SK-N-SH (cell line): ENCODE data around the gene TMA7. TPM values are rescaled to one million over a fixed set of nuclear protein-coding genes. Genes with fewer than 3 reads are reported as not detected.

Experiments
- CTCF ChIA-PET: fragments of 300-600, 350-600 bp; formaldehyde crosslinking; extraction: SDS; loops from one replicate; lab custom pipeline; 2021; lab: Yijun Ruan, JAX
- POLR2A ChIA-PET: fragments of 350-600 bp; sonication (Branson Sonifier 250); formaldehyde crosslinking; extraction: SDS; loops from one replicate; lab custom pipeline; 2020; ENCODE audit warnings: antibody characterized with exemption, inconsistent platforms; lab: Yijun Ruan, JAX
- DNase-seq: peaks from one replicate; pipeline ENCODE4 v3.0.0; 2012
- H2AFZ ChIP-seq: fragments of 200-600 bp; sonication (generic); 2 replicates; pipeline ENCODE4 v1.8.1; 2016; ENCODE audit warnings: antibody characterized with exemption, mild to moderate bottlenecking, low read depth
- H3F3A ChIP-seq: fragments of 200-600 bp; sonication (generic); replicated peaks from 2 replicates; pipeline ENCODE3; 2016; ENCODE audit warnings: antibody characterized with exemption, mild to moderate bottlenecking; ENCODE audit not compliant: insufficient read depth
- H3K27ac ChIP-seq, 2 experiments: fragments of 200-500 bp in 1 of 2; fragments of 200-600 bp in 1 of 2; sonication (Bioruptor generic) in 1 of 2; sonication (generic), shearing (Covaris generic) in 1 of 2; 2 replicates each; pipeline versions ENCODE4 v1.5.1 to v1.6.1; 2014 to 2016; ENCODE audit warnings: low read depth in 2 of 2, inconsistent platforms in 1 of 2, low read length in 1 of 2, mild to moderate bottlenecking in 1 of 2, mixed read lengths in 1 of 2
- H3K27me3 ChIP-seq: fragments of 200-600 bp; sonication (generic), shearing (Covaris generic); 2 replicates; pipeline ENCODE4 v1.6.1; 2016; ENCODE audit warnings: mixed run types; ENCODE audit not compliant: insufficient read depth
- H3K36me3 ChIP-seq, 2 experiments: fragments of 200-500 bp in 1 of 2; fragments of 200-600 bp in 1 of 2; sonication (Bioruptor generic) in 1 of 2; sonication (generic) in 1 of 2; replicated peaks in 1 of 2; 2 replicates each; pipeline versions ENCODE3 to v1.5.1; 2014 to 2016; ENCODE audit warnings: low read length in 1 of 2, mild to moderate bottlenecking in 1 of 2; ENCODE audit not compliant: insufficient read depth in 2 of 2, control insufficient read depth in 1 of 2
- H3K4me1 ChIP-seq, 2 experiments: fragments of 200-500 bp in 1 of 2; fragments of 200-600 bp in 1 of 2; sonication (Bioruptor generic) in 1 of 2; sonication (generic), shearing (Covaris generic) in 1 of 2; 2 replicates each; pipeline versions ENCODE4 v1.5.1 to v1.6.1; 2014 to 2016; ENCODE audit warnings: low read depth in 1 of 2, low read length in 1 of 2, mixed run types in 1 of 2; ENCODE audit not compliant: insufficient read depth in 2 of 2, control insufficient read depth in 1 of 2
- H3K4me2 ChIP-seq: fragments of 200-600 bp; sonication (generic), shearing (Covaris generic); 2 replicates; pipeline ENCODE4 v1.6.1; 2017; ENCODE audit warnings: mixed run types
- H3K4me3 ChIP-seq, 2 experiments: fragments of 200-500 bp in 1 of 2; fragments of 200-600 bp in 1 of 2; sonication (Bioruptor generic) in 1 of 2; sonication (generic), shearing (Covaris generic) in 1 of 2; 2 replicates each; pipeline versions ENCODE4 v1.5.1 to v1.8.1; 2014 to 2016; ENCODE audit warnings: low read depth in 2 of 2, inconsistent platforms in 1 of 2, low read length in 1 of 2, mild to moderate bottlenecking in 1 of 2, mixed read lengths in 1 of 2, moderate library complexity in 1 of 2
- H3K79me2 ChIP-seq: fragments of 200-600 bp; sonication (generic); 2 replicates; pipeline ENCODE4 v1.8.1; 2017; ENCODE audit warnings: mild to moderate bottlenecking; ENCODE audit not compliant: insufficient read depth
- H3K9ac ChIP-seq: fragments of 200-600 bp; sonication (generic); 2 replicates; pipeline ENCODE4 v1.6.1; 2017; ENCODE audit warnings: mixed run types
- H3K9me2 ChIP-seq: fragments of 200-600 bp; sonication (generic); 2 replicates; pipeline ENCODE4 v1.6.1; 2017; ENCODE audit warnings: mixed run types
- H3K9me3 ChIP-seq: fragments of 200-600 bp; sonication (generic); 2 replicates; pipeline ENCODE4 v1.6.1; 2017; ENCODE audit warnings: mixed run types, mild to moderate bottlenecking, moderate library complexity
- H4K20me1 ChIP-seq: fragments of 200-600 bp; sonication (generic); 2 replicates; pipeline ENCODE4 v1.6.1; 2017; ENCODE audit warnings: mild to moderate bottlenecking, mixed run types; ENCODE audit not compliant: insufficient read depth
- CTCF ChIP-seq: fragments of 200-600 bp; sonication (generic); IDR thresholded peaks from 2 replicates; pipeline ENCODE4 v1.6.1; 2017; ENCODE audit warnings: antibody characterized with exemption, mild to moderate bottlenecking, moderate library complexity
- ELF1 ChIP-seq: IDR thresholded peaks from 2 replicates; pipeline ENCODE4 v1.4.0; 2012
- EP300 ChIP-seq, 2 experiments: IDR thresholded peaks; 2 replicates each; pipeline versions ENCODE4 v1.4.0 to v1.6.1; 2012; ENCODE audit warnings: borderline replicate concordance in 1 of 2, low read depth in 1 of 2, low read length in 1 of 2
- EZH2phosphoT487 ChIP-seq: fragments of 200-600 bp; sonication (generic); IDR thresholded peaks from 2 replicates; pipeline ENCODE4 v1.6.1; 2017; ENCODE audit warnings: low read depth, mixed run types, mild to moderate bottlenecking, antibody characterized with exemption, moderate library complexity, borderline replicate concordance
- FOSL2 ChIP-seq: IDR thresholded peaks from 2 replicates; pipeline ENCODE4 v1.4.0; 2012; ENCODE audit warnings: low read depth, mild to moderate bottlenecking, moderate library complexity, borderline replicate concordance
- FOXM1 ChIP-seq: IDR thresholded peaks from 2 replicates; pipeline ENCODE4 v1.4.0; 2012; ENCODE audit warnings: low read depth, mild to moderate bottlenecking
- GABPA ChIP-seq: IDR thresholded peaks from 2 replicates; pipeline ENCODE4 v1.4.0; 2012; ENCODE audit warnings: low read depth, mild to moderate bottlenecking
- JUND ChIP-seq: IDR thresholded peaks from 2 replicates; pipeline ENCODE4 v1.4.0; 2012
- MAX ChIP-seq: IDR thresholded peaks from 2 replicates; pipeline ENCODE4 v1.4.0; 2012; ENCODE audit warnings: low read depth
- RCOR1 ChIP-seq: fragments of 150-350 bp; IDR thresholded peaks from 2 replicates; pipeline ENCODE4 v1.6.1; 2017; ENCODE audit warnings: antibody characterized with exemption, low read length
- RFX5 ChIP-seq: IDR thresholded peaks from 2 replicates; pipeline ENCODE4 v1.6.1; 2012; ENCODE audit warnings: mild to moderate bottlenecking, improper control_type of control experiment, low read length
- RXRA ChIP-seq: IDR thresholded peaks from 2 replicates; pipeline ENCODE4 v1.4.0; 2012; ENCODE audit warnings: low read depth, mild to moderate bottlenecking, borderline replicate concordance
- SIN3A ChIP-seq: IDR thresholded peaks from 2 replicates; pipeline ENCODE4 v1.6.1; 2012; ENCODE audit warnings: low read depth, mild to moderate bottlenecking, low read length, moderate library complexity, borderline replicate concordance
- TAF1 ChIP-seq: IDR thresholded peaks from 2 replicates; pipeline ENCODE4 v1.6.1; 2012; ENCODE audit warnings: low read depth, mild to moderate bottlenecking, low read length, moderate library complexity, borderline replicate concordance
- TEAD4 ChIP-seq: IDR thresholded peaks from 2 replicates; pipeline ENCODE4 v1.4.0; 2012; ENCODE audit warnings: mild to moderate bottlenecking, borderline replicate concordance; ENCODE audit not compliant: insufficient read depth
- YY1 ChIP-seq: IDR thresholded peaks from 2 replicates; pipeline ENCODE4 v1.4.0; 2012; ENCODE audit warnings: low read depth, mild to moderate bottlenecking
- ZBTB33 ChIP-seq: IDR thresholded peaks from 2 replicates; pipeline ENCODE4 v1.4.0; 2012; ENCODE audit warnings: low read depth, borderline replicate concordance
- WGBS: methylation state at CpG from one replicate; pipeline ENCODE4 v1.1.6; 2017; ENCODE audit warnings: low lambda C conversion rate; 5-methylcytosine and 5-hydroxymethylcytosine counted together
- polyA plus RNA-seq, 3 experiments: library from polyadenylated mRNA; depleted of rRNA; stranded (reverse); fragments of >200 nt; gene quantifications; 2 replicates each; pipeline ENCODE4 v1.2.3, GENCODE V29; 2012

TMA7 gene
- polyA plus RNA-seq, 1 of the 3 experiments (the other 2 are of a cell fraction) = 438 TPM

- no peak overlapping the region for H2AFZ ChIP-seq
- ChIA-PET CTCF (interaction anchor here (0.6 to 13.2 kb wide), 93 partner anchors 11 to 1059 kb away, joined by 3 to 399 read pairs (median 7); partner anchors contain the start of genes ATRIP, CAMP, CDC25A and FBXW12), POLR2A (interaction anchor here (0.6 to 1.6 kb wide), 5 partner anchors 11 to 242 kb away, joined by 3 to 8 read pairs (median 4); no protein-coding TSS in a partner anchor)
- H3K27ac ChIP-seq = no peak overlapping the region
- no peaks in the 10 kb centered on the region for H3K9me3 ChIP-seq
- H3K36me3 ChIP-seq = peaks cover 7 to 25% of the 10 kb centered on the region in 2 experiments
- H4K20me1 ChIP-seq = peaks cover 8% of the 10 kb centered on the region; the same call in 1 of the 2 replicates
- DNase-seq = no peak
- peaks cover 2 to 18% of the 10 kb centered on the region in 2 experiments for H3K4me1 ChIP-seq
- no peak overlapping the region for H3K9ac ChIP-seq
- H3K27me3 ChIP-seq = no peaks in the 10 kb centered on the region
- H3K79me2 ChIP-seq = peaks cover 27% of the 10 kb centered on the region
- H3K9me2 ChIP-seq = no peaks in the 10 kb centered on the region
- H3K4me2 ChIP-seq = no peak overlapping the region
- H3F3A ChIP-seq = no peaks in the 10 kb centered on the region
- 22% methylated on average over 1 of the region's 1 CpG for WGBS
- TF ChIP-seq GABPA = no peak
- no peak for TF ChIP-seq FOSL2
- TF ChIP-seq RFX5 = no peak
- no peak for TF ChIP-seq YY1
- no peak for TF ChIP-seq EZH2phosphoT487
- TF ChIP-seq EP300 (IDR thresholded peaks at IDR 0.05; ENCODE audit: borderline replicate concordance in 1 of 2, low read depth in 1 of 2, low read length in 1 of 2) = no peak
- TF ChIP-seq FOXM1 = no peak
- no peak overlapping the region for H3K4me3 ChIP-seq
These were observed 3.6 kb upstream of the TMA7 start for GRCh38 chr3:48436477-48436787.

DNA sequence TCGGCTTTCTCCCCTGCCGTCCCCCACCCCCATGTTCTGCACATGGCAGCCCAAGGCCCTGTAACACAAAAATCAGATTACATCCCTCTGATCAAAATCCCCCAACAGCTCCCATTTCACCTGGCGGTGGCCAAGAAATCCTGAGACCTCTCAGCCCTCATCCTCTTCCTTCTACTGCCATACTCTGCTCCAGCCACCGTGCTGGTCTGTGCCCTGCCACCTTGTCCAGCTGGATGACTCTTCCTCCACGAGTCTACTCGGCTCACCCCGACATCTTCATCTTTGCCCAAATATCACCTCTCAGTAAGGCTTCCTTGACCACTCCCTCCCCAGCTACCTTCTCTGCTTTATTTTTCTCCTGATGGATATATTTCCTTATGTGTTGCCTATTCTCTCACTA, 3.2 kb upstream of the TMA7 start:
- Histone ChIP-seq H3K79me2 (peaks cover 32% of the 10 kb centered on the region), H4K20me1 (peaks cover 13% of the 10 kb centered on the region), H3K27ac (no peak overlapping the region), H3K9me3 (no peaks in the 10 kb centered on the region), H3K4me1 (peaks cover 6 to 22% of the 10 kb centered on the region in 2 experiments), H3F3A (peaks cover 4% of the 10 kb centered on the region), H3K4me2 (no peak overlapping the region), H3K4me3 (no peak overlapping the region), H3K27me3 (no peaks in the 10 kb centered on the region), H3K9ac (no peak overlapping the region), H2AFZ (no peak overlapping the region), H3K9me2 (no peaks in the 10 kb centered on the region), H3K36me3 (peaks cover 11 to 29% of the 10 kb centered on the region in 2 experiments)
- WGBS = 94% methylated on average over 7 of the region's 7 CpGs
- POLR2A ChIA-PET = interaction anchor here (1.3 to 1.6 kb wide), 2 partner anchors 36 to 163 kb away, joined by 4 to 8 read pairs; no protein-coding TSS in a partner anchor
- no peak for DNase-seq
- CTCF ChIA-PET = interaction anchor here (0.8 to 13.2 kb wide), 38 partner anchors 11 to 611 kb away, joined by 3 to 399 read pairs (median 18); partner anchors contain the start of genes ATRIP, CAMP, CDC25A and NME6
- TF ChIP-seq ELF1 (no peak), FOSL2 (no peak), SIN3A (no peak), EZH2phosphoT487 (no peak)

DNA sequence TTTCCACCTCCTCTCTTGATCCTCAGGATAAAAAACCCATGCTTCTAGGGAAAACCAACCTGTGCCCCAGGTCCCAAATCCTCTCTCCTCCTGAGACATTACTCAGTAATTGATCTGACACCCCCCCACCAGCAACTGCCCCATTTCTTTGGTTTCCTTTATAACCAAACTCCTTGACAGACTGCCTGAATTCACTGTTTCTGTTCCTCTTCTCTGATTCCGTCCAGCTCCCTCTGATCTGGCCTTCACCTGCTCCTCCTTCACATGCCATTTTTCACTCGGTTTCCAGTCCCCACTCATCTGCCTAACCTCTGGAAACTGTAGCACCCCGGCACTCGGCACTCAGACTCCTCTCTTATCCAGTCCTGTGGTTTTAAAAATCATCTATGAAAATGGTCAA, 2.2 kb upstream of the TMA7 start:
- Histone ChIP-seq H3K4me1 (peaks cover 8 to 24% of the 10 kb centered on the region in 2 experiments), H3F3A (peaks cover 6% of the 10 kb centered on the region), H3K36me3 (peaks cover 17 to 24% of the 10 kb centered on the region in 2 experiments), H3K27ac (no peak overlapping the region), H3K27me3 (no peaks in the 10 kb centered on the region), H2AFZ (no peak overlapping the region), H3K9me2 (no peaks in the 10 kb centered on the region), H4K20me1 (peaks cover 14% of the 10 kb centered on the region), H3K9ac (no peak overlapping the region), H3K79me2 (peaks cover 41% of the 10 kb centered on the region), H3K4me2 (no peak overlapping the region), H3K4me3 (no peak overlapping the region), H3K9me3 (no peaks in the 10 kb centered on the region)
- WGBS = 94% methylated on average over 4 of the region's 4 CpGs
- POLR2A ChIA-PET = no interaction called here
- no peak for TF ChIP-seq CTCF
- TF ChIP-seq GABPA = no peak
- TF ChIP-seq RCOR1 = no peak
- no peak for TF ChIP-seq ZBTB33
- no peak for TF ChIP-seq TAF1
- TF ChIP-seq RXRA = no peak
- TF ChIP-seq MAX = no peak
- no peak for TF ChIP-seq TEAD4
- no peak for TF ChIP-seq JUND
- DNase-seq = no peak
- CTCF ChIA-PET = interaction anchor here (2.8 to 13.2 kb wide), 7 partner anchors 9 to 244 kb away, joined by 15 to 399 read pairs (median 93); partner anchors contain the start of gene PLXNB1
